HCT116 (cell line): Measurements from ENCODE around the gene CT45A5. TPM values are rescaled to one million over a fixed set of nuclear protein-coding genes. Genes with fewer than 3 reads are reported as not detected.
"Not testable (repeated sequence)": the region's sequence is repeated elsewhere in the genome, so short reads cannot be mapped to it uniquely, and the experiment has no call there.

Experiments used
- ATAC-seq: fragments of 200-7000 bp; cut with Tn5 transposase; 2 replicates; pipeline ENCODE4 v1.9.1; 2020; ENCODE audit warnings: mild to moderate bottlenecking, moderate library complexity
- BruUV-seq: library from RNA; stranded (reverse); fragments of 400-500 nt; replicated peaks from 2 replicates; lab custom pipeline; 2021; lab: Mats Ljungman, UMichigan
- CTCF ChIA-PET: fragments of 300-600 bp; sonication (Branson Sonifier 250); formaldehyde crosslinking; loops from one replicate; lab custom pipeline; 2021; ENCODE audit warnings: antibody characterized with exemption; lab: Charles Lee
- POLR2A ChIA-PET: fragments of 300-600, 350-600 bp; sonication (Branson Sonifier 250); formaldehyde crosslinking; loops from one replicate; lab custom pipeline; 2021; ENCODE audit warnings: antibody characterized with exemption; lab: Charles Lee
- RAD21 ChIA-PET, 2 experiments: fragments of 300-600 bp; sonication (Branson Sonifier 250); formaldehyde crosslinking; loops; one replicate each; lab custom pipeline; 2023; ENCODE audit warnings: low total read pairs in 2 of 2; ENCODE audit not compliant: uncharacterized antibody in 2 of 2, unreplicated experiment in 2 of 2, low non-redundant PET in 1 of 2; lab: Charles Lee
- DNase-seq: peaks from one replicate; pipeline ENCODE4 v3.0.0-alpha.2; 2010; ENCODE audit warnings: low read depth, low spot score
- H2AFZ ChIP-seq: fragments of 200-600 bp; shearing (Covaris generic), sonication (generic); 2 replicates; pipeline ENCODE4 v1.6.1; 2017; ENCODE audit warnings: low read depth, mixed run types, mixed read lengths, antibody characterized with exemption, low read length; ENCODE audit not compliant: poor library complexity, severe bottlenecking
- H3K27ac ChIP-seq: 2 replicates; pipeline ENCODE4 v1.5.1; 2012; ENCODE audit warnings: low read depth, low read length
- H3K27me3 ChIP-seq: fragments of 200-600 bp; sonication (generic); 2 replicates; pipeline ENCODE4 v1.6.1; 2016; ENCODE audit warnings: mixed run types, low read length, mixed read lengths; ENCODE audit not compliant: insufficient read depth
- H3K36me3 ChIP-seq, 2 experiments: fragments of 200-500 bp in 1 of 2; fragments of 200-600 bp in 1 of 2; sonication (Bioruptor generic) in 1 of 2; sonication (generic) in 1 of 2; 2 replicates each; pipeline versions ENCODE4 v1.5.1 to v1.6.1; 2014 to 2016; ENCODE audit warnings: low read length in 2 of 2, inconsistent platforms in 1 of 2, mixed read lengths in 1 of 2, mixed run types in 1 of 2; ENCODE audit not compliant: insufficient read depth in 2 of 2, control insufficient read depth in 1 of 2
- H3K4me1 ChIP-seq, 2 experiments: fragments of 200-600 bp in 1 of 2; sonication (generic) in 1 of 2; 2 replicates each; pipeline versions ENCODE4 v1.5.1 to v1.6.1; 2012 to 2017; ENCODE audit warnings: low read length in 2 of 2, inconsistent platforms in 1 of 2, mild to moderate bottlenecking in 1 of 2, mixed read lengths in 1 of 2, mixed run types in 1 of 2, moderate library complexity in 1 of 2; ENCODE audit not compliant: insufficient read depth in 2 of 2, control insufficient read depth in 1 of 2
- H3K4me2 ChIP-seq: fragments of 200-600 bp; sonication (generic); 2 replicates; pipeline ENCODE4 v1.6.1; 2017; ENCODE audit warnings: mixed run types, low read length, mixed read lengths
- H3K4me3 ChIP-seq, 2 experiments: fragments of 200-600 bp in 1 of 2; sonication (generic) in 1 of 2; replicated peaks in 1 of 2; 2 replicates each; pipeline ENCODE4 v1.5.1; 2011 to 2016; ENCODE audit warnings: low read length in 2 of 2, control low read depth in 1 of 2, low read depth in 1 of 2, mild to moderate bottlenecking in 1 of 2, mixed read lengths in 1 of 2, mixed run types in 1 of 2
- H3K79me2 ChIP-seq: fragments of 200-600 bp; sonication (generic); 2 replicates; pipeline ENCODE4 v1.6.1; 2017; ENCODE audit warnings: mild to moderate bottlenecking, mixed run types, low read length, moderate library complexity, mixed read lengths; ENCODE audit not compliant: insufficient read depth
- H3K9ac ChIP-seq: fragments of 200-600 bp; sonication (generic); 2 replicates; pipeline ENCODE4 v1.6.1; 2016; ENCODE audit warnings: low read length, mixed read lengths
- H3K9me2 ChIP-seq: fragments of 200-600 bp; sonication (generic), shearing (Covaris generic); 2 replicates; pipeline ENCODE4 v1.6.1; 2017; ENCODE audit warnings: mixed run types, mild to moderate bottlenecking, moderate library complexity; ENCODE audit not compliant: insufficient read depth
- H3K9me3 ChIP-seq, 2 experiments: fragments of 200-500 bp in 1 of 2; fragments of 200-600 bp in 1 of 2; sonication (Bioruptor generic) in 1 of 2; sonication (generic) in 1 of 2; 2 replicates each; pipeline ENCODE4 v1.6.1; 2014 to 2017; ENCODE audit warnings: low read length in 2 of 2, mixed read lengths in 2 of 2, inconsistent platforms in 1 of 2, low read depth in 1 of 2, mild to moderate bottlenecking in 1 of 2, mixed run types in 1 of 2, moderate library complexity in 1 of 2; ENCODE audit not compliant: control insufficient read depth in 1 of 2, insufficient read depth in 1 of 2
- H4K20me1 ChIP-seq: fragments of 200-600 bp; sonication (generic), shearing (Covaris generic); 2 replicates; pipeline ENCODE4 v1.6.1; 2017; ENCODE audit warnings: mixed run types, mild to moderate bottlenecking, moderate library complexity; ENCODE audit not compliant: insufficient read depth
- intact Hi-C: fragments of 100-400 bp; cut with micrococcal nuclease; formaldehyde crosslinking; loops from 2 replicates; pipeline ENCODE4 v1.10.0; 2022
- total RNA-seq: library from RNA; stranded (reverse); gene quantifications from one replicate; pipeline ENCODE4 v1.2.1, GENCODE V29; 2021; ENCODE audit not compliant: unreplicated experiment

CT45A5 gene
- total RNA-seq, 1 experiment from 2014 or later = not detected

DNA sequence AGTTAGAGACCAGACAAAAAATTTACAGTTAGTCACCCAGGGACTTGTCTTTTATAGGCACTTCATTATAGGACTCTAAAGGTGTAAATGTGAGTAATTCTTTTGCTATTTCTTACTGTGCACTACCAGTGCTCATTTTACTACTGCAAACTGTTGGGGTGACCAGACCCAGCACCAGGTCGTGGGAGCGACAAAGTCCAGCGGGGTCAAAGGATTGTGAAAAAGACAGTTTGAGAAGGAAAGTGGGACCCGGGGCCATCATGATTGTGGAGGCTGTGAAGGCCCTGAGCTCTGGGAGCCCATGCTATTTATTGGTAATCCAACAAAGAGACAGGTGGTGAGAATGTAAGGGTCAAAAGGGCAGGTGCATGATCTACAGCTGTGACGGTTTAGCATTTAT is 50.6 kb downstream of the CT45A5 start:
- CTCF ChIA-PET, H3K4me1 ChIP-seq, H3K36me3 ChIP-seq, H3K9me3 ChIP-seq, RAD21 ChIA-PET, H2AFZ ChIP-seq, H3K9ac ChIP-seq, BruUV-seq, POLR2A ChIA-PET, H3K79me2 ChIP-seq, H3K4me3 ChIP-seq, H3K27ac ChIP-seq, H4K20me1 ChIP-seq, H3K4me2 ChIP-seq, DNase-seq, H3K9me2 ChIP-seq, intact Hi-C loops, H3K27me3 ChIP-seq, ATAC-seq: not testable (repeated sequence)

Other genes starting within 250 kb of the CT45A5 start
- gene CT45A1, start 71.9 kb downstream of the CT45A5 start, total RNA-seq = not detected
- gene CT45A3, start 17.3 kb downstream of the CT45A5 start, total RNA-seq = 0.30 TPM
- not detected for gene CT45A6, start 17.3 kb upstream of the CT45A5 start, total RNA-seq
- gene CT45A2, start 34.5 kb upstream of the CT45A5 start, total RNA-seq = not detected
- gene CT45A7, start 51.8 kb upstream of the CT45A5 start, total RNA-seq = not detected
- gene CT45A8, start 69.0 kb upstream of the CT45A5 start, total RNA-seq = not detected
- not detected for gene CT45A9, start 86.3 kb upstream of the CT45A5 start, total RNA-seq
- gene CT45A10, start 107.9 kb upstream of the CT45A5 start, total RNA-seq = not detected
- gene SAGE1, start 108.2 kb upstream of the CT45A5 start, total RNA-seq = not detected
- 23.2 TPM for gene MMGT1, start 188.5 kb upstream of the CT45A5 start, total RNA-seq
- gene SLC9A6, start 199.9 kb upstream of the CT45A5 start, total RNA-seq = 10.8 TPM